ENCODE results near the gene AGER.
"Not testable (repeated sequence)": the region's sequence is repeated elsewhere in the genome, so short reads cannot be mapped to it uniquely, and the experiment has no call there.

AGER gene

DNA sequence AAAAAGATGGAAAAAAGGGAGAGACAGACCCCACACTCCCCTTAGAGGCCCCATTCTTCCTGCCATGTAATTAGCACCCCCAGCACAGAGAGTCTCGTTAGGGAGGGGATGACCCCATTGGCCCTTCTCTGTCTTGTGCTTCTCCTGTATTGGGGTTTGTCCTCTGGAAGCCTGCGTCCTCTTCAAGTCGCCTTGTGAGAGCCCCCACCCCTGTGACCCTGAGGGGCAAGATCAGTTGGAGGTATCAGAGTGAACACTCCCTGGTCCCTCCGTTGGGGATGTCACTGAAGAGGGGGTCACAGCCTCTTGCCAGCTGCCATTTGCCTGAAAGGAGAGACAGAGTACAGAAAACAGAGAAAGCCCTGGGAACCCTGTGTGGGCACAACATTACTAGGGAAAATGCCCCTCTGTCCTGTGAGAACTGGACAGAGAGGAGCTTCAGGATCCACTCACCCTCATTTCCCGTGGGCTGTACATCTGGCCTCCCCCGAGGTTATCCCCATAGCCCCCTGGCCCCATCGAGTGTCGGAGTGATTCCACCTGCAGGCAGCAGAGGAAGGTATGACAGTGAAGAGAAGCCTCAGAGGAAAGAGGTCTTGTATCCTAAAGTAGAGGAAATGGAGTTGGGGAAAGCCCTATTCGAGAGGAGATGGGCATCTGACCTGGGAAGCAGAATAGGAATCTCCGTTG, 2.2 kb upstream of the AGER start:
- DNase-seq (ENCODE audit: low spot score) = not testable (repeated sequence)

DNA sequence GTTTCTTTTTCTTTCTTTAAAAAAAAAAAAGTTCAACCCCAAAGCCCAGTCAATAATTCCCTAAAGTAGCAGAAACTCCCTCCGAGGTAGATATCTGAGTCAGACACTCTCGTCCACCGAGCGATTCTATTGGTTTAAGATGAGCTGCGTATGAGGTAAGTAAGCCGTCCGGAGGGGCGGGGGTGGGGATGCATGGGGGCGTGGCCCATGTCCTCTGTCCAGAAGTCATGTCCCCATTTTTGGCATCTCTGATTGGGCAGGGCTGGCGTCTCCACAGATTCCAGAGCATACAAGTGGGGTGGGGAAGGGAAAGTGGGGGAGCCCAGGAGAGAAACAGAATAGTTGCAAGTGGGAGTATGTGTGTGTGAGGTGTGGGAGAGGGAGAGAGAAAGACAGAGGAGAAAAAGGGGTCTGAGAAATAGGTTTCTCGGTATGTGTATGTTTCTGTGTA, 1.7 kb upstream of the AGER start:
- DNase-seq (ENCODE audit: low spot score) = peak; percentile 69

- DNase-seq (ENCODE audit: low spot score) = no peak
Observed at GRCh38 chr6:32183483-32184083, 470 bp downstream of the AGER start.

DNA sequence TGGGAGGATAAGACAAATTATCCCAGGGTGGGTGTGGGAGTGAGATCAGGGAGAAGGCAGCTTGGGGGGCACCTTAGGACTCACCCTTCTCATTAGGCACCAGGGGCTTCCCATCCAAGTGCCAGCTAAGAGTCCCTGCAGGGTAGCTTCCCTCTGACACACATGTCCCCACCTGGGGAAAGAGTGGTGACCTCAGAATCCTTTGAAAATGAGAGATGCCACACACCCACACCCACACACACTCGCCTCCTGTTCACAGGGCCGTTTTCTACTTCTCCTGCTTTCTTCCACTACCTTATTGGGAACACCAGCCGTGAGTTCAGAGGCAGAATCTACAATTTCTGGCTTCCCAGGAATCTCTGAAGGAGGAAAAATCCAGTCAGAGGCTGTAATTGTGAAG, 1.0 kb downstream of the AGER start:
- DNase-seq (ENCODE audit: low spot score) = no peak

DNA sequence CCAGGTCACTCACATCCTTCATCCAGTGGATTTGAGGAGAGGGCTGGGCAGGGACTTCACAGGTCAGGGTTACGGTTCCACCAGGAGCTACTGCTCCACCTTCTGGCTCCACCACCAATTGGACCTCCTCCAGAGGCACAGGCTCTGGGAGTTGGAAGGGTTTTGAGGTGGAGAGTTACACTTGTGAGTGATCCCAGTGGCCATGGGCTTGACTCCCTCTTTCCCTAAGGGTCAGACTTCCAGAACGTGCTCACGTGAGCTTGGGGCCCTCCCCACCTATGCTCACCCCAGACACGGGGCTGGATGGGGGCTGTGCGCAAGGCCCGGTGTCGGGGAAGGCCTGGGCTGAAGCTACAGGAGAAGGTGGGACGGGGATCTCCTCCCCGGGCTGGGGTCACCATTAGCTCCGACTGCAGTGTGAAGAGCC, 1.5 kb downstream of the AGER start:
- no peak for DNase-seq (ENCODE audit: low spot score)

DNA sequence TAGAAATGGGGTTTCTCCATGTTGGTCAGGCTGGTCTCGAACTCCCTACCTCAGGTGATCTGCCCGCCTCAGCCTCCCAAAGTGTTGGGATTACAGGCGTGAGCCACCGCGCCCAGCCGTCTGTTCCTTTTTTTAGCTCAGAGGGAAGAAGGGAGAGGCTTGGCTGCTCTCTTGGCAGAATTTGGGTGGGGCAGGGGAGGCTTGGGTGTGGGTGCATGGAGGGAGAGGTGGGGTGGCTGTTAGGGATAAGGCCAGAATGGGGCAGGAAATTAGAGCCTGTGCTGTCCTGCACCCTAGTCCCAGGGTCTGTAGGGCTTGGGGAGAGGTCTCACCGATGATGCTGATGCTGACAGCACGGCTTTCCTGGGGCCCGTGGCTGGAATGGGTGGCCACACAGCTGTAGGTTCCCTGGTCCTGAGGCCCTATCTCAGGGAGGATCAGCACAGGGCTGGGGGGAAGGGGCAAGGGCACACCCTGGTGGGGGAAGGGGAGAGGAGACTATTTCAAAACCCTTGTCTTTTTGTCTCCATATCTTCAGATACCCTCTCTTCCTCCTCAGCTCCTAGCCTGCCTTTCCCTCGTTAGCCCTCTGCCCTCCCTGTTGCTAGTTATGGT, 2.0 kb downstream of the AGER start:
- DNase-seq (ENCODE audit: low spot score) = no peak

DNA sequence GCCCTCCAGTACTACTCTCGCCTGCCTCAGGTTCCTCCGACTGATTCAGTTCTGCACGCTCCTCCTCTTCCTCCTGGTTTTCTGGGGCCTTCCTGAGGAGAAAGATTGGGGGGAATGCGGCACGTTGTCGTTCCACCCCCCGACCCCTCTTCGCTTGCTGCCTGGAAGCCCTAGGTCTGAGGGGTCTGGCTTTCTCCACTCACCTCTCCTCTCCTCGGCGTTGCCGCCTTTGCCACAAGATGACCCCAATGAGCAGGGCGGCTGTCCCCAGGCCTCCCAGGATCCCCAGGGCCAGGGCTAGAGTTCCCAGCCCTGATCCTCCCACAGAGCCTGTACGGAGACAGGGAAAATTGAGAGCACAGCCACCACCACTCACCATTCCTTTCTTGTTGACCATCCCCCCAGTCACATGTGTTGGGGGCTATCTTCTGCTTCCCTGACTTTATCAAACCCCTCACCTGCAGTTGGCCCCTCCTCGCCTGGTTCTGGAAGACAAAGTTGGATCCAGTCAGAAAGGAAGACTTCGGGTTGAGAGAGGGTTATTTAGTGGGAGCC, 2.8 kb downstream of the AGER start:
- DNase-seq (ENCODE audit: low spot score) = no peak

DNA sequence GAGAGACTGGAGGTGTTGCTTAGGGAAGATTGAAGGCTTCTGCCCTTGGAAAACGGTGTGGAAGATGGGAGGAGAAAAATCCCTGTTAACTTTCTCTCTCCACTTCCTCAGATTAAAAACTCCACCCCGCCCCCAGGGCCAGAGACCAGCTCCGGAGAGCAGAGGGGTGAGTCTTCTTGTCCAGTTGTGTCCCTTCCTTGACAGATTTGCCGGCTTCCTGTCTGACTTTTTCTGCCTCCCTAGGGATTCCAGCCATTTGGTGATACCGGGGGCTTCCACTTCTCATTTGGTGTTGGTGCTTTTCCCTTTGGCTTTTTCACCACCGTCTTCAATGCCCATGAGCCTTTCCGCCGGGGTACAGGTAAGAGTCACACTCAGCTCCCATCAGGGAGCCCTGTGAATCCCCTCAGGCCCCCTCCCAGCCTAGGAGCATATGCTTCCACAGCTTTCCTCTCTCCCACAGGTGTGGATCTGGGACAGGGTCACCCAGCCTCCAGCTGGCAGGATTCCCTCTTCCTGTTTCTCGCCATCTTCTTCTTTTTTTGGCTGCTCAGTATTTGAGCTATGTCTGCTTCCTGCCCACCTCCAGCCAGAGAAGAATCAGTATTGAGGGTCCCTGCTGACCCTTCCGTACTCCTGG, 4.2 kb downstream of the AGER start:
- DNase-seq (ENCODE audit: low spot score) = no peak

DNA sequence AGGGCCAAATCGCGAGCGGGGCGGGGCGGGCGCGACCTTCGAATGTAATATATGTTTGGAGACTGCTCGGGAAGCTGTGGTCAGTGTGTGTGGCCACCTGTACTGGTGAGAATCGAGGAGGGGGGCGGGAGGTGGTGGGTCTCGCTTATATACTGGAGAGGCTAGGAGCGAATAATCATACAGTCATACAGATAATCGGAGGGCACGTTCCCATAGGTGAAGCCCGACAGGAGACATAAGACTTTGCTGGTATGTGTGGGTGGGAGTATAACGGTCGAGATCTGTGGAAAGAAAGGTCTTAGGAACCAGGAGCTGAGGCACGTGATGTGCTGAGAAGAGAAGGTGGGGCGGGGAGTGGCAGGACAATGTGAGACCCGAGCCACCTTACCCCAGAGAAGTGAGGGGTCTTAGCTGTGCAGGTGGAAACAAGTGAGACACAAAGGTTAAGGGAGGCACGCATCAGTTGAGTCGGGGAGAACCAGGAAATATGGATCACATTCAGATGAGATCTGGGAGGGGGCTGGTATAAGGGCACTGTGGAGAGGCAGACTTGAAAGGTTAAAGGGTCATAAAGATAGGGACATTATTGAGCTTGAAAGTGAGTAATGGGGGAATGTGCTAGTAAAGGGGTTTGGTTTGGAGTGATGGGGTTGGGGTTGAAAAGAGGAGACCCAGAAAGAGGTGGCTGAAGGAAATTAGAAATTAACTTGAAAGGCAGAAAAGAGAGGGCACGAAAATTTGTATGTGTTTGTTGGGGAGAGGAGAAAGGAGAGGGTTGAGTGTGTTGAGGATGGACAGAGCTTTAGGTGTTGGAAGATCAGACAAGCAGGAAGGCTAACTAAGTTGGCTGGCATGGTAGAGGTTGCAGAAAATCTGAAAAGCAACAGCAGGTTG, 5.3 kb downstream of the AGER start:
- no peak for DNase-seq (ENCODE audit: low spot score)

DNA sequence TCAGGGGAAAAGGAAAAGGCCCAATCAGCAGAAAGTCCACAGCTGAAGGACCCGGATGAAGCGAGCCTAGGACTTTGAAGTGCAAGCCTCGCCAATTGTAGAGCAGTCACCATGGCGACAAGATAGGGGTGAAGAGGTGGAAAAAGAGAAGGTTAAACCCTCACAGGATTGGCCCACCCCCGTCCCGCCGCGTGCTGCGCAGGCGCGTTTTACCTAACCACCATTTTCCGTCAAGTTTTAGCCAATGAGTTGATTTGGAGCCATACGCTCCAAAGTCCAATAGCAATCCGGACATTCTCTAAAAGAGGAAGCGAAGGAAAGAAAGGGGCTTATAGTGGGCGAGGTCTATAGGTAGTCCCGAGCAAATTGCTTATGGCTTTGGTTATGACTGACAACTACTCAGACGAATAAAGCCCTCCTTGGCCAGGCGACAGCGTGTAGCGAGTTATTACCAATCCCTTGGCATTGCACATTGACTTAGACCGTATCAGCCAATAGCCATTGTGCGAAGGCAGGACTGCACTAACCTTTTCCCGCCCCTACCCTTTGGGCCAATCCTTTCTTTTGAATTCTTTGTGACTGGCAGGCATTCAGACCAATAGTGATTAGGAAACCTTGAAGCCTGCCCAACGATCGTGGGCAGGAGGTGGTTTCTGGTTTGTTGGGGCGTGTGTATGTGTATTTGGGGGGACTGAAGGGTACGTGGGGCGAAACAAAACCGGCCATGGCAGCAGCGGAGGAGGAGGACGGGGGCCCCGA, 6.1 kb downstream of the AGER start, which contains the start of gene RNF5:
Gene RNF5, plus strand, starts transcription at position 618 of the 759 bp plus-strand sequence. Its CDS starts 107 bp downstream, at position 725.
- peak; percentile 100 for DNase-seq (ENCODE audit: low spot score)

DNA sequence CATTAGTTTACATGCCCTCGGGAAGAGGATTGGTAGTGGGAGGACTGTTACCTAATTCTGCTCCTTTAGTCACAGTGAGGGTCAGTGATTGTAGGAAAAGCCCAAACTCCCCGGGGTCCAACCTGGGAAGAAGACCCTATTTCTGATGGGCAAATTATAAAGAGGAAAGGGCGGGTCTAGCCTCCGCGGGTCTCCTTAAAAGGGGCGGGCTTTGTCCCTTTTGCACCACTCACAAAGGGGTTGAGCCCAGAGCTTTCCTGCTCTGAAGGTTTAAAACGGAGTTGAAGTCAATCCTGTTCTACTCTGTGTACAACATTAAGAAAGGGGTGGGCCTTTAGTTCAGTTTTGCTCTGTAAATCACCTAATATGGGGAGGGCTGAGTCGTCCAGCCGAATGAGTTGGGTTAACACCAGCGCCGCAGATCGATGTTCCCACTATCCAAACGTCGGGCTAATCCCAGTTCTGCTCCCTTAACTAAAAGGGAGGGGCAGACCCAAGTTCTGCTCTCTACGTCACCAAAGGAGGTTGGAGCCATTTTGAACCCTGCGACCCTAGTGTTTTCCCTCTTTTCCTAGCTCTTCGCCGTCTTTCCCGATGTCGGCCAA, 6.8 kb downstream of the AGER start:
- peak; percentile 58 for DNase-seq (ENCODE audit: low spot score)

GRCh38 chr6:32176476-32177182, 7.4 kb downstream of the AGER start:
- DNase-seq (ENCODE audit: low spot score) = no peak

DNA sequence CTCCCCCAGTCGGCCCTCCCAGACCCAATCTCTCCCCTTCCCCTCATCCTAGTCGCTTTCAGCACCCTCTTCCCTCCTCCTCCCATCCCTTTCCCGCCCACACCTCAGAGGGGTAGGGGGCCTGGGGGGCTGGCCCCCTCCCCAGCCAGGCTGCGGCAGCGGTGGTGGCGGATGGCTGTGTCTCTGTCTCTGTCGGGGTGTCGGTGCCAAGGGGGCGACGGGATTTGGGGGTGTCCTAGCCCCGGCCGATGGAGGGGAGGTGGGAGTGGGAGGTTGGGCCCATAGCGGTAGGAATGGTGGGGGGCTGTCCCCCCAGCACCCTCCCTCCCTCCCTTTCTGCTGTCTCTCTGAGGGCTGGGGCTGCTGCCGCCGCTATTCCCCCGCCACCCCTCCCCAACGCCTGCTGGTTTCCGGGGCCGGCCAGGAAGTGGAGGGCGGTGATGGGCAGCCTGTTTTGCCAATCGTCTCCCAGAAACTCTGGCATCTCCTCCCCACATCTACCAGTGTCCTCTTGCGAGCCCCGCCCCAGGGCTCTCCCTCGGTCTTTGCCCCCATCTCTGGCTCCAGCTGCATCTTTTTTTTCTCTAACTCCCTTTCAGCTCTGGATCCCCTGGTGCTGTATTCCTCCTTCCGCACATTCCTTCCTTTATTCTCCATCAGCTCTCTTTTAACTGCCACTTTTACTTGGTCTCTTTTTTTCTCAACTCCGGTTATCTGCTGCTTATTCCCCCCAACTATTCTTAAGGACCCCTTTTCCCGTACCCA, 8.2 kb downstream of the AGER start, which contains the start of gene AGPAT1:
Gene AGPAT1, minus strand, starts transcription at position 374 of the 765 bp plus-strand sequence. CDS start 4,588 bp downstream, outside the sequence.
- DNase-seq (ENCODE audit: low spot score) = peak; percentile 98

DNA sequence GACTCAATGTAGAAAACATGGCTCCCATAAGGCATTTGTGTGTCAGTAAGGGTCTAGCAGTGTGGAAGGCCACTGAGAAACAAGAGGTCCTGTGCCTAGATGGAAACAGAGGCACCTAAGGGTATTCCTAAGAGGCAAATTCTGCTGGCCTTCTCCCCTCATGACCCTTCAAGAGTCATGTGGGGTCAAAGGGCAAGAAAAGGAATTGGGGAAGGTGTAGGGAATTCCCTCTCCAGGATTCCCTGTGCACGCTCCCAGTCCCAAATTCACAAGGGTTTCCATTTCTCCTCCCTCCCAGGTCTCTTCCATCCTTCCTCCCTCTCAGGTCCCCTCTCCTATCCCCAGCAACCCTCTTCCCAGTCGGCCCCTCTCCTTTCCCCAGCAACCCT, 8.7 kb downstream of the AGER start:
- no peak for DNase-seq (ENCODE audit: low spot score)

- no peak for DNase-seq (ENCODE audit: low spot score)
Observed at GRCh38 chr6:32174416-32174815, 9.6 kb downstream of the AGER start.

- DNase-seq (ENCODE audit: low spot score) = no peak
Observed at GRCh38 chr6:32173051-32173727, 10.9 kb downstream of the AGER start.

DNA sequence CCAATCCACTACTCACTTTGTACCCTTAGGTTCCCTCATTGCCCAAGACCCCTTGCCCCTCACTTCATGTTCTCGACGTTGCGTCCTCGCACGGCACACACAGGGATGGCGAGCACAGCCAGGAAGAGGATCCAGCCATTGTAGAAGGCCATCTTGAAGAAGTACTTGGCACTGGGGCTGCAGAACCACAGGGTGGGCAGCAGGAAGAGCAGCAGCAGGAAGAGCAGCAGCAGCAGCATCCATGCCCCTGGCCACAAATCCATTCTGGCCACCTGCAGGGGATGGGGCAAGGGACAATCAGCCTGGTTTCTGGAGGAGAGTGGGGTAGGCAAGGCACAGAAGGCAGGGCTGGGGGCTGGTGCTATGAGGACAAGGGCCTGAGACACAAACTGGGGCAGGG, 12.8 kb downstream of the AGER start:
- DNase-seq (ENCODE audit: low spot score) = no peak

- DNase-seq (ENCODE audit: low spot score) = no peak
Observed at GRCh38 chr6:32170294-32170693, 13.8 kb downstream of the AGER start.
